GM19372 (cell line): ENCODE data around the gene TMPRSS9.
A peak's percentile ranks its signal among the peaks of the same experiment; 100 is the strongest.

Source experiments
- ATAC-seq: cut with Tn5 transposase; IDR thresholded peaks from one replicate; pipeline ENCODE4 v1.9.1; 2021; ENCODE audit warnings: mild to moderate bottlenecking, low read depth, moderate library complexity; ENCODE audit not compliant: unreplicated experiment

The TMPRSS9 gene

GRCh38 chr19:2359992-2360685, at the start of gene TMPRSS9:
TSS of gene TMPRSS9 (plus strand) at chr19:2360265. CDS start at chr19:2389786, 29,521 bp downstream.
- ATAC-seq, result no peak

- no peak for ATAC-seq
Observed at GRCh38 chr19:2311093-2311492, 49.0 kb upstream of the TMPRSS9 start.

- no peak for ATAC-seq
Observed at GRCh38 chr19:2312820-2313501, 47.1 kb upstream of the TMPRSS9 start.

GRCh38 chr19:2315121-2315817, 44.8 kb upstream of the TMPRSS9 start:
- no peak for ATAC-seq

GRCh38 chr19:2315818-2316353, 44.2 kb upstream of the TMPRSS9 start:
- ATAC-seq, result no peak

- ATAC-seq, result no peak
Observed at GRCh38 chr19:2317300-2317699, 42.8 kb upstream of the TMPRSS9 start.

GRCh38 chr19:2317756-2318155, 42.3 kb upstream of the TMPRSS9 start:
- ATAC-seq, result no peak

GRCh38 chr19:2318923-2319322, 41.1 kb upstream of the TMPRSS9 start:
- ATAC-seq, result no peak

- ATAC-seq, result no peak
Observed at GRCh38 chr19:2319551-2319950, 40.5 kb upstream of the TMPRSS9 start.

GRCh38 chr19:2320049-2320448, 40.0 kb upstream of the TMPRSS9 start:
- no peak for ATAC-seq

- ATAC-seq, result no peak
Observed at GRCh38 chr19:2320939-2321338, 39.1 kb upstream of the TMPRSS9 start.

- ATAC-seq, result no peak
Observed at GRCh38 chr19:2321565-2322283, 38.3 kb upstream of the TMPRSS9 start.

- no peak for ATAC-seq
Observed at GRCh38 chr19:2323707-2324106, 36.4 kb upstream of the TMPRSS9 start.

- ATAC-seq, result no peak
Observed at GRCh38 chr19:2324220-2324948, 35.7 kb upstream of the TMPRSS9 start.

GRCh38 chr19:2325281-2326046, 34.6 kb upstream of the TMPRSS9 start:
- ATAC-seq, result no peak

- ATAC-seq, result no peak
Observed at GRCh38 chr19:2326699-2327360, 33.2 kb upstream of the TMPRSS9 start.

GRCh38 chr19:2327773-2328400, 32.2 kb upstream of the TMPRSS9 start:
- ATAC-seq, result no peak

- peak; percentile 60 for ATAC-seq
Observed at GRCh38 chr19:2328401-2329148, 31.5 kb upstream of the TMPRSS9 start, which contains the start of the genes LSM7 and SPPL2B. TSS of gene LSM7 (minus strand) at chr19:2328586. CDS start at chr19:2328566, 20 bp downstream. TSS of gene SPPL2B (plus strand) at chr19:2328684. CDS start at chr19:2328710, 26 bp downstream.
